Measurements from ENCODE around the gene LEF1.
A peak's percentile ranks its signal among the peaks of the same experiment; 100 is the strongest.
"Not testable (repeated sequence)": the region's sequence is repeated elsewhere in the genome, so short reads cannot be mapped to it uniquely, and the experiment has no call there.

The LEF1 gene

GRCh38 chr4:108055787-108056186, 112.9 kb downstream of the LEF1 start:
- DNase-seq = no peak

GRCh38 chr4:108054025-108054638, 114.6 kb downstream of the LEF1 start:
- no peak for DNase-seq

GRCh38 chr4:108053251-108053711, 115.5 kb downstream of the LEF1 start:
- DNase-seq = no peak

GRCh38 chr4:108052558-108053120, 116.1 kb downstream of the LEF1 start:
- no peak for DNase-seq

- DNase-seq = no peak
These were observed 117.4 kb downstream of the LEF1 start for GRCh38 chr4:108051343-108051742.

- not testable (repeated sequence) for DNase-seq
These were observed 118.3 kb downstream of the LEF1 start for GRCh38 chr4:108050166-108051111.

- no peak for DNase-seq
These were observed 119.3 kb downstream of the LEF1 start for GRCh38 chr4:108049406-108049805.

GRCh38 chr4:108048997-108049396, 119.7 kb downstream of the LEF1 start:
- DNase-seq = no peak

- DNase-seq = no peak
These were observed 120.6 kb downstream of the LEF1 start for GRCh38 chr4:108048157-108048556.

- DNase-seq = no peak
These were observed 121.5 kb downstream of the LEF1 start for GRCh38 chr4:108047199-108047598.

- DNase-seq = no peak
These were observed 123.1 kb downstream of the LEF1 start for GRCh38 chr4:108045687-108046024.

- DNase-seq = peak; percentile 9
These were observed 123.6 kb downstream of the LEF1 start for GRCh38 chr4:108044951-108045686.

GRCh38 chr4:108043526-108043925, 125.2 kb downstream of the LEF1 start:
- no peak for DNase-seq

GRCh38 chr4:108042927-108043326, 125.8 kb downstream of the LEF1 start:
- DNase-seq = no peak

- no peak for DNase-seq
These were observed 130.8 kb downstream of the LEF1 start for GRCh38 chr4:108037884-108038283.

GRCh38 chr4:108036213-108036612, 132.5 kb downstream of the LEF1 start:
- no peak for DNase-seq

GRCh38 chr4:108035691-108036090, 133.0 kb downstream of the LEF1 start:
- DNase-seq = no peak

GRCh38 chr4:108034565-108034964, 134.2 kb downstream of the LEF1 start:
- DNase-seq = no peak

GRCh38 chr4:108033348-108033747, 135.4 kb downstream of the LEF1 start:
- no peak for DNase-seq

GRCh38 chr4:108031427-108032083, 137.2 kb downstream of the LEF1 start:
- no peak for DNase-seq

- peak; percentile 69 for DNase-seq
These were observed 138.4 kb downstream of the LEF1 start for GRCh38 chr4:108030332-108030731.

- no peak for DNase-seq
These were observed 139.0 kb downstream of the LEF1 start for GRCh38 chr4:108029731-108030130.

Data from hematopoietic multipotent progenitor cell treated with erythropoietin and hydrocortisone succinate and interleukin-3 and kit ligand, for 8 days (in vitro differentiated cells).